Measurements from ENCODE around the gene TLX3. TPM values are rescaled to one million over a fixed set of nuclear protein-coding genes. Genes with fewer than 3 reads are reported as not detected.

TLX3 gene
- total RNA-seq = not detected

GRCh38 chr5:171308453-171309275 is at the start of gene TLX3:
Gene TLX3 (plus strand): TSS chr5:171309248. CDS start chr5:171309366, 118 bp downstream.
- TF ChIP-seq POLR2A (IDR thresholded peaks at IDR 0.05) (no peak), POLR2AphosphoS5 (IDR thresholded peaks at IDR 0.05) (no peak), CTCF (IDR thresholded peaks at IDR 0.05) (no peak)
- no peak within 1 kb of the TSS for H3K4me3 ChIP-seq
- no peaks in the 10 kb centered on the region for H3K9me3 ChIP-seq
- H3K27me3 ChIP-seq (replicated peaks; ENCODE audit: insufficient read depth) = peaks cover 87% of the 10 kb centered on the region
- DNase-seq (ENCODE audit: low spot score) = no peak
- no peak within 1 kb of the TSS for H3K27ac ChIP-seq
- 5% methylated on average over 73 of the region's 73 CpGs for WGBS
- H3K36me3 ChIP-seq = no peaks in the 10 kb centered on the region
- peaks cover 12% of the 10 kb centered on the region for H3K4me1 ChIP-seq (replicated peaks)
- intact Hi-C loops (cut with DNase I) = no loop called here

GRCh38 chr5:171261361-171261760 is 47.7 kb upstream of the TLX3 start:
- no peak overlapping the region for H3K4me3 ChIP-seq
- H3K36me3 ChIP-seq = no peaks in the 10 kb centered on the region
- no peaks in the 10 kb centered on the region for H3K27me3 ChIP-seq (replicated peaks; ENCODE audit: insufficient read depth)
- DNase-seq (ENCODE audit: low spot score) = no peak
- TF ChIP-seq CTCF (IDR thresholded peaks at IDR 0.05) (no peak), POLR2A (IDR thresholded peaks at IDR 0.05) (no peak), POLR2AphosphoS5 (IDR thresholded peaks at IDR 0.05) (no peak)
- intact Hi-C loops (cut with DNase I) = no loop called here
- no peaks in the 10 kb centered on the region for H3K9me3 ChIP-seq
- no peaks in the 10 kb centered on the region for H3K4me1 ChIP-seq (replicated peaks)
- H3K27ac ChIP-seq = no peak overlapping the region
- 68% methylated on average over 1 of the region's 1 CpG for WGBS

- Histone ChIP-seq H3K4me1 (replicated peaks) (no peaks in the 10 kb centered on the region), H3K9me3 (no peaks in the 10 kb centered on the region), H3K4me3 (no peak overlapping the region), H3K36me3 (no peaks in the 10 kb centered on the region), H3K27ac (no peak overlapping the region), H3K27me3 (replicated peaks; ENCODE audit: insufficient read depth) (no peaks in the 10 kb centered on the region)
- 91% methylated on average over 4 of the region's 4 CpGs for WGBS
- intact Hi-C loops (cut with DNase I) = no loop called here
- TF ChIP-seq POLR2AphosphoS5 (IDR thresholded peaks at IDR 0.05) (no peak), POLR2A (IDR thresholded peaks at IDR 0.05) (no peak), CTCF (IDR thresholded peaks at IDR 0.05) (no peak)
- DNase-seq (ENCODE audit: low spot score) = no peak
Measured at GRCh38 chr5:171261904-171262303, 47.1 kb upstream of the TLX3 start.

GRCh38 chr5:171263181-171263580 is 45.9 kb upstream of the TLX3 start:
- H3K36me3 ChIP-seq = no peaks in the 10 kb centered on the region
- no peak for DNase-seq (ENCODE audit: low spot score)
- TF ChIP-seq POLR2AphosphoS5 (IDR thresholded peaks at IDR 0.05) (no peak), CTCF (IDR thresholded peaks at IDR 0.05) (no peak), POLR2A (IDR thresholded peaks at IDR 0.05) (no peak)
- no peaks in the 10 kb centered on the region for H3K9me3 ChIP-seq
- intact Hi-C loops (cut with DNase I) = no loop called here
- H3K4me1 ChIP-seq (replicated peaks) = no peaks in the 10 kb centered on the region
- no peaks in the 10 kb centered on the region for H3K27me3 ChIP-seq (replicated peaks; ENCODE audit: insufficient read depth)
- no peak overlapping the region for H3K4me3 ChIP-seq
- H3K27ac ChIP-seq = no peak overlapping the region

GRCh38 chr5:171264843-171265242 is 44.2 kb upstream of the TLX3 start:
- DNase-seq (ENCODE audit: low spot score) = no peak
- 92% methylated on average over 2 of the region's 2 CpGs for WGBS
- H3K4me3 ChIP-seq = no peak overlapping the region
- intact Hi-C loops (cut with DNase I) = no loop called here
- TF ChIP-seq POLR2A (IDR thresholded peaks at IDR 0.05) (no peak), CTCF (IDR thresholded peaks at IDR 0.05) (no peak), POLR2AphosphoS5 (IDR thresholded peaks at IDR 0.05) (no peak)
- no peaks in the 10 kb centered on the region for H3K9me3 ChIP-seq
- no peak overlapping the region for H3K27ac ChIP-seq
- no peaks in the 10 kb centered on the region for H3K4me1 ChIP-seq (replicated peaks)
- no peaks in the 10 kb centered on the region for H3K27me3 ChIP-seq (replicated peaks; ENCODE audit: insufficient read depth)
- H3K36me3 ChIP-seq = no peaks in the 10 kb centered on the region
